ENCODE measurements around the gene ASPSCR1.
"Not testable (repeated sequence)": the region's sequence is repeated elsewhere in the genome, so short reads cannot be mapped to it uniquely, and the experiment has no call there.

ASPSCR1 gene

GRCh38 chr17:81944858-81945257 is 32.6 kb upstream of the ASPSCR1 start:
- Histone ChIP-seq H3K27me3 (ENCODE audit: control insufficient read depth, insufficient read depth, low read length) (peaks cover 10% of the 10 kb centered on the region; the same call in 1 of the 2 replicates), H3K9me3 (ENCODE audit: control insufficient read depth, insufficient read depth, low read depth, low read length) (no peaks in the 10 kb centered on the region), H3K4me3 (ENCODE audit: low read depth, low read length) (no peak overlapping the region), H3K9ac (ENCODE audit: low read length) (no peak overlapping the region), H3K36me3 (ENCODE audit: control insufficient read depth, insufficient read depth, low read length) (no peaks in the 10 kb centered on the region), H3K4me1 (ENCODE audit: control insufficient read depth, insufficient read depth, low read length) (peaks cover 9% of the 10 kb centered on the region; the same call in 1 of the 2 replicates), H3K27ac (ENCODE audit: low read depth, low read length) (no peak overlapping the region)

- Histone ChIP-seq H3K36me3 (ENCODE audit: control insufficient read depth, insufficient read depth, low read length) (no peaks in the 10 kb centered on the region), H3K4me1 (ENCODE audit: control insufficient read depth, insufficient read depth, low read length) (peaks cover under 1% of the 10 kb centered on the region; the same call in 1 of the 2 replicates), H3K9ac (ENCODE audit: low read length) (no peak within 1 kb of the TSS), H3K27me3 (ENCODE audit: control insufficient read depth, insufficient read depth, low read length) (no peaks in the 10 kb centered on the region), H3K27ac (ENCODE audit: low read depth, low read length) (no peak within 1 kb of the TSS), H3K9me3 (ENCODE audit: control insufficient read depth, insufficient read depth, low read depth, low read length) (no peaks in the 10 kb centered on the region), H3K4me3 (ENCODE audit: low read depth, low read length) (no peak within 1 kb of the TSS)
Observed at GRCh38 chr17:81947189-81947588, 30.2 kb upstream of the ASPSCR1 start, which contains the start of gene MYADML2. Gene MYADML2 (minus strand): TSS chr17:81947233. CDS start chr17:81941741, 5,492 bp downstream.

- Histone ChIP-seq H3K9me3 (ENCODE audit: control insufficient read depth, insufficient read depth, low read depth, low read length) (no peaks in the 10 kb centered on the region), H3K36me3 (ENCODE audit: control insufficient read depth, insufficient read depth, low read length) (no peaks in the 10 kb centered on the region), H3K27ac (ENCODE audit: low read depth, low read length) (no peak overlapping the region), H3K4me1 (ENCODE audit: control insufficient read depth, insufficient read depth, low read length) (no peaks in the 10 kb centered on the region), H3K9ac (ENCODE audit: low read length) (no peak overlapping the region), H3K27me3 (ENCODE audit: control insufficient read depth, insufficient read depth, low read length) (no peaks in the 10 kb centered on the region), H3K4me3 (ENCODE audit: low read depth, low read length) (no peak overlapping the region)
Observed at GRCh38 chr17:81948635-81949378, 28.6 kb upstream of the ASPSCR1 start.

- H3K9ac ChIP-seq (ENCODE audit: low read length): no peak overlapping the region
- H3K9me3 ChIP-seq (ENCODE audit: control insufficient read depth, insufficient read depth, low read depth, low read length): no peaks in the 10 kb centered on the region
- no peaks in the 10 kb centered on the region for H3K36me3 ChIP-seq (ENCODE audit: control insufficient read depth, insufficient read depth, low read length)
- H3K27ac ChIP-seq (ENCODE audit: low read depth, low read length): no peak overlapping the region
- H3K4me3 ChIP-seq (ENCODE audit: low read depth, low read length): no peak overlapping the region
- no peaks in the 10 kb centered on the region for H3K4me1 ChIP-seq (ENCODE audit: control insufficient read depth, insufficient read depth, low read length)
- no peaks in the 10 kb centered on the region; the same call in 1 of the 2 replicates for H3K27me3 ChIP-seq (ENCODE audit: control insufficient read depth, insufficient read depth, low read length)
Observed at GRCh38 chr17:81950501-81950900, 26.9 kb upstream of the ASPSCR1 start.

GRCh38 chr17:81951785-81952684 is 25.4 kb upstream of the ASPSCR1 start:
- no peak overlapping the region for H3K4me3 ChIP-seq (ENCODE audit: low read depth, low read length)
- H3K9me3 ChIP-seq (ENCODE audit: control insufficient read depth, insufficient read depth, low read depth, low read length): no peaks in the 10 kb centered on the region
- no peaks in the 10 kb centered on the region for H3K36me3 ChIP-seq (ENCODE audit: control insufficient read depth, insufficient read depth, low read length)
- peaks cover 5% of the 10 kb centered on the region for H3K27me3 ChIP-seq (ENCODE audit: control insufficient read depth, insufficient read depth, low read length)
- H3K4me1 ChIP-seq (ENCODE audit: control insufficient read depth, insufficient read depth, low read length): no peaks in the 10 kb centered on the region
- H3K27ac ChIP-seq (ENCODE audit: low read depth, low read length): no peak overlapping the region
- no peak overlapping the region for H3K9ac ChIP-seq (ENCODE audit: low read length)

- Histone ChIP-seq H3K9me3 (ENCODE audit: control insufficient read depth, insufficient read depth, low read depth, low read length) (no peaks in the 10 kb centered on the region), H3K9ac (ENCODE audit: low read length) (no peak overlapping the region), H3K27me3 (ENCODE audit: control insufficient read depth, insufficient read depth, low read length) (peaks cover 12% of the 10 kb centered on the region), H3K27ac (ENCODE audit: low read depth, low read length) (no peak overlapping the region), H3K4me3 (ENCODE audit: low read depth, low read length) (no peak overlapping the region), H3K4me1 (ENCODE audit: control insufficient read depth, insufficient read depth, low read length) (no peaks in the 10 kb centered on the region), H3K36me3 (ENCODE audit: control insufficient read depth, insufficient read depth, low read length) (no peaks in the 10 kb centered on the region)
Observed at GRCh38 chr17:81952792-81953228, 24.6 kb upstream of the ASPSCR1 start.

- H3K27ac ChIP-seq (ENCODE audit: low read depth, low read length); H3K36me3 ChIP-seq (ENCODE audit: control insufficient read depth, insufficient read depth, low read length); H3K9me3 ChIP-seq (ENCODE audit: control insufficient read depth, insufficient read depth, low read depth, low read length); H3K9ac ChIP-seq (ENCODE audit: low read length); H3K4me1 ChIP-seq (ENCODE audit: control insufficient read depth, insufficient read depth, low read length); H3K4me3 ChIP-seq (ENCODE audit: low read depth, low read length): not testable (repeated sequence)
- peaks cover 19% of the 10 kb centered on the region for H3K27me3 ChIP-seq (ENCODE audit: control insufficient read depth, insufficient read depth, low read length)
Observed at GRCh38 chr17:81953443-81953842, 24.0 kb upstream of the ASPSCR1 start.

- Histone ChIP-seq H3K9me3 (ENCODE audit: control insufficient read depth, insufficient read depth, low read depth, low read length) (no peaks in the 10 kb centered on the region), H3K9ac (ENCODE audit: low read length) (no peak overlapping the region), H3K4me1 (ENCODE audit: control insufficient read depth, insufficient read depth, low read length) (peaks cover 4% of the 10 kb centered on the region; the same call in 1 of the 2 replicates), H3K27me3 (ENCODE audit: control insufficient read depth, insufficient read depth, low read length) (peaks cover 28% of the 10 kb centered on the region), H3K36me3 (ENCODE audit: control insufficient read depth, insufficient read depth, low read length) (no peaks in the 10 kb centered on the region), H3K4me3 (ENCODE audit: low read depth, low read length) (no peak overlapping the region), H3K27ac (ENCODE audit: low read depth, low read length) (no peak overlapping the region)
Observed at GRCh38 chr17:81954131-81955057, 23.0 kb upstream of the ASPSCR1 start.

GRCh38 chr17:81955058-81955681 is 22.3 kb upstream of the ASPSCR1 start:
- no peak overlapping the region for H3K4me3 ChIP-seq (ENCODE audit: low read depth, low read length)
- no peak overlapping the region for H3K27ac ChIP-seq (ENCODE audit: low read depth, low read length)
- peaks cover 36% of the 10 kb centered on the region for H3K27me3 ChIP-seq (ENCODE audit: control insufficient read depth, insufficient read depth, low read length)
- H3K9me3 ChIP-seq (ENCODE audit: control insufficient read depth, insufficient read depth, low read depth, low read length): no peaks in the 10 kb centered on the region
- H3K4me1 ChIP-seq (ENCODE audit: control insufficient read depth, insufficient read depth, low read length): peaks cover 4% of the 10 kb centered on the region; the same call in 1 of the 2 replicates
- no peak overlapping the region for H3K9ac ChIP-seq (ENCODE audit: low read length)
- no peaks in the 10 kb centered on the region for H3K36me3 ChIP-seq (ENCODE audit: control insufficient read depth, insufficient read depth, low read length)
